SHP77 (cell line): ENCODE data around the gene YIPF3.
"Not testable (repeated sequence)": the region's sequence is repeated elsewhere in the genome, so short reads cannot be mapped to it uniquely, and the experiment has no call there.

Experiments
- DNase-seq, 2 experiments: peaks; one replicate each; lab custom pipeline; 2025; lab: John Stamatoyannopoulos, UW

YIPF3 gene

GRCh38 chr6:43491750-43492661, 24.7 kb downstream of the YIPF3 start:
- DNase-seq: peak in 1 of 2 experiments; percentile 16

- no peak for DNase-seq
Observed at GRCh38 chr6:43490523-43490939, 26.2 kb downstream of the YIPF3 start.

GRCh38 chr6:43489277-43490072, 27.3 kb downstream of the YIPF3 start:
- DNase-seq: no peak

GRCh38 chr6:43488667-43489276, 28.0 kb downstream of the YIPF3 start:
- no peak for DNase-seq

- no peak for DNase-seq
Observed at GRCh38 chr6:43481591-43482236, 35.0 kb downstream of the YIPF3 start.

- DNase-seq: no peak
Observed at GRCh38 chr6:43481075-43481474, 35.7 kb downstream of the YIPF3 start.

- DNase-seq: no peak
Observed at GRCh38 chr6:43478008-43478372, 38.7 kb downstream of the YIPF3 start.

- peak; percentile 84 to 86 for DNase-seq
Observed at GRCh38 chr6:43477235-43478007, 39.3 kb downstream of the YIPF3 start, which contains the start of gene TJAP1. TSS of gene TJAP1 (plus strand) at chr6:43477570. CDS start at chr6:43499002, 21,432 bp downstream.

GRCh38 chr6:43476746-43477145, 40.0 kb downstream of the YIPF3 start:
- no peak for DNase-seq

GRCh38 chr6:43475516-43475915, 41.2 kb downstream of the YIPF3 start:
- DNase-seq: peak in 1 of 2 experiments; percentile 15

- DNase-seq: no peak
Observed at GRCh38 chr6:43472515-43472914, 44.2 kb downstream of the YIPF3 start.

- no peak for DNase-seq
Observed at GRCh38 chr6:43471399-43471798, 45.3 kb downstream of the YIPF3 start.

- DNase-seq: no peak
Observed at GRCh38 chr6:43469947-43470346, 46.8 kb downstream of the YIPF3 start.

- no peak for DNase-seq
Observed at GRCh38 chr6:43468748-43469681, 47.7 kb downstream of the YIPF3 start.

GRCh38 chr6:43468240-43468639, 48.5 kb downstream of the YIPF3 start:
- no peak for DNase-seq

GRCh38 chr6:43467752-43468151, 49.0 kb downstream of the YIPF3 start:
- no peak for DNase-seq

- not testable (repeated sequence) for DNase-seq
Observed at GRCh38 chr6:43467265-43467664, 49.5 kb downstream of the YIPF3 start.

GRCh38 chr6:43465948-43466347, 50.8 kb downstream of the YIPF3 start:
- no peak for DNase-seq

- no peak for DNase-seq
Observed at GRCh38 chr6:43464337-43464736, 52.4 kb downstream of the YIPF3 start.

GRCh38 chr6:43461936-43462335, 54.8 kb downstream of the YIPF3 start:
- no peak for DNase-seq
